K562 (cell line): ENCODE measurements around the gene GARIN5B. TPM values are rescaled to one million over a fixed set of nuclear protein-coding genes. Genes with fewer than 3 reads are reported as not detected.

ENCODE experiments used
- BCL6 ChIP-seq: fragments of 250-450 bp; sonication (Bioruptor Pico); IDR thresholded peaks from 2 replicates; pipeline ENCODE4 v1.4.0; 2020
- CBFB ChIP-seq: sonication (generic); formaldehyde crosslinking; IDR thresholded peaks from 2 replicates; pipeline ENCODE4 v1.4.0; 2020; ENCODE audit warnings: mild to moderate bottlenecking, missing genetic modification reagents
- HNRNPH1 ChIP-seq: fragments of 200-400 bp; formaldehyde crosslinking; optimal IDR thresholded peaks from 2 replicates; pipeline ENCODE3; 2017; ENCODE audit warnings: low read depth, mild to moderate bottlenecking, low read length, moderate library complexity
- MYBL2 ChIP-seq, 2 experiments: fragments of 450-650 bp in 1 of 2; sonication (generic) in 1 of 2; formaldehyde crosslinking in 1 of 2; IDR thresholded peaks; 2 replicates each; pipeline versions ENCODE4 v1.6.1 to v1.8.1; 2017 to 2022; ENCODE audit warnings: borderline replicate concordance in 1 of 2, inconsistent platforms in 1 of 2, low read depth in 1 of 2, mild to moderate bottlenecking in 1 of 2, missing genetic modification reagents in 1 of 2, moderate library complexity in 1 of 2
- NFXL1 ChIP-seq: fragments of 450-650 bp; formaldehyde crosslinking; IDR thresholded peaks from 2 replicates; pipeline ENCODE4 v1.4.0; 2021; ENCODE audit warnings: mild to moderate bottlenecking
- NRF1 ChIP-seq, 2 experiments: fragments of 450-650 bp; IDR thresholded peaks in 1 of 2; conservative IDR thresholded peaks in 1 of 2; 2 replicates each; pipeline ENCODE4 v1.6.1; 2014; ENCODE audit warnings: mild to moderate bottlenecking in 2 of 2
- RBM25 ChIP-seq: fragments of 200-400 bp; formaldehyde crosslinking; IDR thresholded peaks from 2 replicates; pipeline ENCODE4 v1.6.1; 2018; ENCODE audit warnings: low read length, low read depth, moderate library complexity; ENCODE audit not compliant: severe bottlenecking
- SMAD2 ChIP-seq: fragments of 150-350 bp; IDR thresholded peaks from 2 replicates; pipeline ENCODE4 v1.6.1; 2014; ENCODE audit warnings: low read depth, mild to moderate bottlenecking, low read length
- SMARCA4 ChIP-seq: fragments of 450-650 bp; IDR thresholded peaks from 2 replicates; pipeline ENCODE4 v1.6.1; 2016
- SRSF3 ChIP-seq: fragments of 200-400 bp; formaldehyde crosslinking; IDR thresholded peaks from 2 replicates; pipeline ENCODE4 v1.6.1; 2016; ENCODE audit warnings: mild to moderate bottlenecking, low read length, moderate library complexity; ENCODE audit not compliant: insufficient read depth
- TAF15 ChIP-seq: fragments of 200-400 bp; formaldehyde crosslinking; IDR thresholded peaks from 2 replicates; pipeline ENCODE4 v1.6.1; 2017; ENCODE audit warnings: mild to moderate bottlenecking, low read depth, low read length, moderate library complexity
- YY1 ChIP-seq, 3 experiments: IDR thresholded peaks; 2 replicates each; pipeline ENCODE4 v1.6.1; 2011; ENCODE audit warnings: low read length in 2 of 3, mild to moderate bottlenecking in 2 of 3, moderate library complexity in 2 of 3, borderline replicate concordance in 1 of 3, control low read depth in 1 of 3, low read depth in 1 of 3; ENCODE audit not compliant: insufficient read depth in 3 of 3, insufficient replicate concordance in 2 of 3, control insufficient read depth in 1 of 3, insufficient read length in 1 of 3; ENCODE audit errors: extremely low read depth in 1 of 3
- ZKSCAN1 ChIP-seq: fragments of 150-350 bp; IDR thresholded peaks from 2 replicates; pipeline ENCODE4 v1.6.1; 2016; ENCODE audit warnings: low read depth, low read length
- ZNF175 ChIP-seq: fragments of 200-800 bp; sonication (Bioruptor generic); IDR thresholded peaks from 2 replicates; pipeline ENCODE4 v1.6.1; 2016; ENCODE audit warnings: low read depth, mild to moderate bottlenecking, missing genetic modification characterization, missing compliant biosample characterization
- ZNF644 ChIP-seq: fragments of 200-800 bp; sonication (Bioruptor generic); IDR thresholded peaks from 2 replicates; pipeline ENCODE4 v1.6.1; 2016; ENCODE audit warnings: low read depth, missing genetic modification characterization, missing compliant biosample characterization
- polyA plus RNA-seq, 8 experiments: library from polyadenylated mRNA; depleted of rRNA in 4 of 8; stranded (reverse) in 5 of 8; unstranded in 3 of 8; fragments of >200 nt; fragmentation: Nextera tagmentation in 2 of 8; fragmentation: Illumina TruSeq in 1 of 8; extraction: Ambion mirVana in 2 of 8; extraction: Trizol in 1 of 8; gene quantifications; 2 replicates each; pipeline versions ENCODE4 v1.2.1 to v1.2.3, GENCODE V29; 2011 to 2014; ENCODE audit warnings: inconsistent platforms in 1 of 8, missing spikeins in 1 of 8
- total RNA-seq, 7 experiments: library from RNA; depleted of rRNA in 6 of 7; stranded (reverse); fragments of >200 nt in 6 of 7; fragmentation: Illumina TruSeq in 2 of 7; extraction: Trizol in 2 of 7; gene quantifications; 2 replicates each; pipeline versions ENCODE4 v1.2.1 to v1.2.3, GENCODE V29; 2011 to 2021; ENCODE audit warnings: low replicate concordance in 1 of 7
- TF ChIP-seq, protein P1 (sequence below): fragments of 450-650 bp; IDR thresholded peaks from 2 replicates; pipeline ENCODE4 v1.7.1; 2018; ENCODE audit warnings: mild to moderate bottlenecking, low read depth; ENCODE audit not compliant: partially characterized antibody
- TF ChIP-seq, protein P2 (sequence below): IDR thresholded peaks from 3 replicates; pipeline ENCODE4 v1.6.1; 2011; ENCODE audit warnings: borderline replicate concordance, mild to moderate bottlenecking, moderate library complexity; ENCODE audit not compliant: insufficient read length; ENCODE audit errors: extremely low read depth
- TF ChIP-seq, protein P3 (sequence below): sonication (generic); formaldehyde crosslinking; IDR thresholded peaks from 2 replicates; pipeline ENCODE4 v1.9.0; 2022; ENCODE audit warnings: mild to moderate bottlenecking, missing genetic modification reagents

The GARIN5B gene
- total and polyA plus RNA-seq, 9 of the 15 experiments (the other 6 are each of a cell fraction or from before 2014, with no cell fraction given), result not detected

DNA sequence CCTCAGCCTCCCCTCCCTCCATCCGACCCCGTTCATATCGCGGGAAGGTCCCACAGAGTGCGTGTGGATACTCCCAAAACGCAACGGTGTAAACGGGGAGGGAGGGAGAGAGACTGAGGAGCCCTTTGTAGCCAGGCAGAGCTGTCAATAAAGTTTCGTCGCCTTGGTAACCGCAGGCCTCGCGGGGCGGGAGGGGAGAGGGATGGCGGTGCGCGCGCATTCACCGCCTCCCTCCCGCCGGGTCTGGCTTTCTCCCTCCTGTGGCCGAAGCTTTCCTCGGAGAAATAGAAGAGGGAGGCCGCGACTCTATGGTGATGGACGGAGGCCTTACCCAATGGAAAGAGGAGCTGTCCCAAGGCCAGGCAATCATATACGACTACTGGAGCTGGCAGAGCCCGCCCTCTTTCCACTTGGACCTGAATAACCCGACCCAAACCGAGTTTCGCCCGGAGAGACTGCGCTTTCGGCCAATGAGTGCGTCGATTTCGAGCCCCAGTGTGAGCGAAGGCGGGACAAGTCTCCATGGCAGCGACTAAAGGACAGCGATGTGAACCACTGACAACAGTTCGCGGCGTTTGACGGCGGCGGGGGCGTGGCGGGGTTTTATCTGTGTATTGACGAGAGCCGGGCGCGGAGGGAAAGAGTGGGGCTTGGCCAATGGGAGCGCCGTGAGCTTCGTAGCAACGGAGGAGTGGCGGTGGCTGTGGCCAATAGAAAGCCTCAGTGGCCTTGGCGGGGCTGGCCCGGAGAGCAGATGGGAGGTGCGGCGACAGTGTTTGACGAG, 23.8 kb downstream of the GARIN5B start, which contains the start of gene KMT5C (continued):
- TF ChIP-seq YY1 (IDR thresholded peaks at IDR 0.05; ENCODE audit: borderline replicate concordance in 1 of 3, control insufficient read depth in 1 of 3, extremely low read depth in 1 of 3, insufficient read depth in 3 of 3, insufficient read length in 1 of 3, insufficient replicate concordance in 2 of 3, low read depth in 1 of 3, low read length in 2 of 3), result no peak
- no peak for TF ChIP-seq NFXL1 (CRISPR knock-in tag)
- TF ChIP-seq TAF15, result no peak
- no peak for TF ChIP-seq CBFB (CRISPR knock-in tag)
- peak; percentile 92 to 94 for TF ChIP-seq NRF1 (conservative IDR thresholded peaks at IDR 0.05 in 1 of 2, IDR thresholded peaks at IDR 0.05 in 1 of 2)
- TF ChIP-seq ZKSCAN1, result peak; percentile 87
- TF ChIP-seq ZNF175 (CRISPR knock-in tag), result no peak
- TF ChIP-seq, protein P1, sequence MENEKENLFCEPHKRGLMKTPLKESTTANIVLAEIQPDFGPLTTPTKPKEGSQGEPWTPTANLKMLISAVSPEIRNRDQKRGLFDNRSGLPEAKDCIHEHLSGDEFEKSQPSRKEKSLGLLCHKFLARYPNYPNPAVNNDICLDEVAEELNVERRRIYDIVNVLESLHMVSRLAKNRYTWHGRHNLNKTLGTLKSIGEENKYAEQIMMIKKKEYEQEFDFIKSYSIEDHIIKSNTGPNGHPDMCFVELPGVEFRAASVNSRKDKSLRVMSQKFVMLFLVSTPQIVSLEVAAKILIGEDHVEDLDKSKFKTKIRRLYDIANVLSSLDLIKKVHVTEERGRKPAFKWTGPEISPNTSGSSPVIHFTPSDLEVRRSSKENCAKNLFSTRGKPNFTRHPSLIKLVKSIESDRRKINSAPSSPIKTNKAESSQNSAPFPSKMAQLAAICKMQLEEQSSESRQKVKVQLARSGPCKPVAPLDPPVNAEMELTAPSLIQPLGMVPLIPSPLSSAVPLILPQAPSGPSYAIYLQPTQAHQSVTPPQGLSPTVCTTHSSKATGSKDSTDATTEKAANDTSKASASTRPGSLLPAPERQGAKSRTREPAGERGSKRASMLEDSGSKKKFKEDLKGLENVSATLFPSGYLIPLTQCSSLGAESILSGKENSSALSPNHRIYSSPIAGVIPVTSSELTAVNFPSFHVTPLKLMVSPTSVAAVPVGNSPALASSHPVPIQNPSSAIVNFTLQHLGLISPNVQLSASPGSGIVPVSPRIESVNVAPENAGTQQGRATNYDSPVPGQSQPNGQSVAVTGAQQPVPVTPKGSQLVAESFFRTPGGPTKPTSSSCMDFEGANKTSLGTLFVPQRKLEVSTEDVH, result peak; percentile 89
- TF ChIP-seq MYBL2 (IDR thresholded peaks at IDR 0.05; ENCODE audit: low read depth), result no peak
- no peak for TF ChIP-seq MYBL2 (CRISPR knock-in tag; IDR thresholded peaks at IDR 0.05; ENCODE audit: borderline replicate concordance)
- TF ChIP-seq ZNF644 (tag), result no peak
- no peak for TF ChIP-seq SMAD2
- TF ChIP-seq, protein P2, sequence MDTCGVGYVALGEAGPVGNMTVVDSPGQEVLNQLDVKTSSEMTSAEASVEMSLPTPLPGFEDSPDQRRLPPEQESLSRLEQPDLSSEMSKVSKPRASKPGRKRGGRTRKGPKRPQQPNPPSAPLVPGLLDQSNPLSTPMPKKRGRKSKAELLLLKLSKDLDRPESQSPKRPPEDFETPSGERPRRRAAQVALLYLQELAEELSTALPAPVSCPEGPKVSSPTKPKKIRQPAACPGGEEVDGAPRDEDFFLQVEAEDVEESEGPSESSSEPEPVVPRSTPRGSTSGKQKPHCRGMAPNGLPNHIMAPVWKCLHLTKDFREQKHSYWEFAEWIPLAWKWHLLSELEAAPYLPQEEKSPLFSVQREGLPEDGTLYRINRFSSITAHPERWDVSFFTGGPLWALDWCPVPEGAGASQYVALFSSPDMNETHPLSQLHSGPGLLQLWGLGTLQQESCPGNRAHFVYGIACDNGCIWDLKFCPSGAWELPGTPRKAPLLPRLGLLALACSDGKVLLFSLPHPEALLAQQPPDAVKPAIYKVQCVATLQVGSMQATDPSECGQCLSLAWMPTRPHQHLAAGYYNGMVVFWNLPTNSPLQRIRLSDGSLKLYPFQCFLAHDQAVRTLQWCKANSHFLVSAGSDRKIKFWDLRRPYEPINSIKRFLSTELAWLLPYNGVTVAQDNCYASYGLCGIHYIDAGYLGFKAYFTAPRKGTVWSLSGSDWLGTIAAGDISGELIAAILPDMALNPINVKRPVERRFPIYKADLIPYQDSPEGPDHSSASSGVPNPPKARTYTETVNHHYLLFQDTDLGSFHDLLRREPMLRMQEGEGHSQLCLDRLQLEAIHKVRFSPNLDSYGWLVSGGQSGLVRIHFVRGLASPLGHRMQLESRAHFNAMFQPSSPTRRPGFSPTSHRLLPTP, result no peak
- TF ChIP-seq, protein P3, sequence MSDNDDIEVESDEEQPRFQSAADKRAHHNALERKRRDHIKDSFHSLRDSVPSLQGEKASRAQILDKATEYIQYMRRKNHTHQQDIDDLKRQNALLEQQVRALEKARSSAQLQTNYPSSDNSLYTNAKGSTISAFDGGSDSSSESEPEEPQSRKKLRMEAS (CRISPR knock-in tag), result no peak
- TF ChIP-seq HNRNPH1, result no peak
- no peak for TF ChIP-seq SMARCA4
- no peak for TF ChIP-seq SRSF3
- TF ChIP-seq RBM25, result peak; percentile 97
- no peak for TF ChIP-seq BCL6 (CRISPR knock-in tag)
